ENCODE data around the gene ELOVL1. TPM values are rescaled to one million over a fixed set of nuclear protein-coding genes. Genes with fewer than 3 reads are reported as not detected.

The ELOVL1 gene
- total RNA-seq, 4 donors from 2014 or later = 55.7 to 143 (median 67.5) TPM

GRCh38 chr1:43387976-43388599 is 20.3 kb upstream of the ELOVL1 start:
- no peak for TF ChIP-seq CTCF (IDR thresholded peaks at IDR 0.05; ENCODE audit: low read depth)

- no peak for TF ChIP-seq CTCF (IDR thresholded peaks at IDR 0.05; ENCODE audit: low read depth)
Measured at GRCh38 chr1:43386676-43387075, 18.9 kb upstream of the ELOVL1 start.

GRCh38 chr1:43383449-43383848 is 15.6 kb upstream of the ELOVL1 start:
- no peak for TF ChIP-seq CTCF (IDR thresholded peaks at IDR 0.05; ENCODE audit: low read depth)

GRCh38 chr1:43382027-43382779 is 14.4 kb upstream of the ELOVL1 start:
- TF ChIP-seq CTCF (IDR thresholded peaks at IDR 0.05; ENCODE audit: low read depth) = no peak

GRCh38 chr1:43381612-43382011 is 13.8 kb upstream of the ELOVL1 start:
- no peak for TF ChIP-seq CTCF (IDR thresholded peaks at IDR 0.05; ENCODE audit: low read depth)

GRCh38 chr1:43379476-43379875 is 11.7 kb upstream of the ELOVL1 start:
- TF ChIP-seq CTCF (IDR thresholded peaks at IDR 0.05; ENCODE audit: low read depth) = no peak

GRCh38 chr1:43377831-43378230 is 10.0 kb upstream of the ELOVL1 start:
- no peak for TF ChIP-seq CTCF (IDR thresholded peaks at IDR 0.05; ENCODE audit: low read depth)
